ENCODE results near the gene HSPA14. TPM values are rescaled to one million over a fixed set of nuclear protein-coding genes. Genes with fewer than 3 reads are reported as not detected.

The HSPA14 gene
- total and polyA plus RNA-seq, 4 donors, result 11.1 to 13.6 (median 12.0) TPM

- no peaks in the 10 kb centered on the region for H3K4me1 ChIP-seq (ENCODE audit: control insufficient read depth in 5 of 5, insufficient read depth in 5 of 5, low read length in 5 of 5)
- no peak overlapping the region for H3K9ac ChIP-seq (ENCODE audit: insufficient read depth in 1 of 2, low read length in 2 of 2)
- 99 to 100% methylated on average over 2 of the region's 2 CpGs for WGBS, 2 donors
- no peak for TF ChIP-seq CTCF (IDR thresholded peaks at IDR 0.05; ENCODE audit: control extremely low read depth, extremely low read depth)
- DNase-seq, result no peak
- H3K9me3 ChIP-seq (ENCODE audit: control insufficient read depth in 4 of 4, insufficient read depth in 3 of 4, low read length in 3 of 4), result peaks cover 0 to 22% (median 3%) of the 10 kb centered on the region in 4 donors
- no peak overlapping the region for H3K27ac ChIP-seq (ENCODE audit: low read depth in 1 of 2, low read length in 1 of 2)
- no peaks in the 10 kb centered on the region for H3K27me3 ChIP-seq (ENCODE audit: control insufficient read depth in 3 of 3, insufficient read depth in 3 of 3, low read length in 2 of 3)
- ATAC-seq (ENCODE audit: insufficient read depth, low FRiP score), result no peak
- H3K36me3 ChIP-seq (ENCODE audit: control insufficient read depth in 4 of 4, insufficient read depth in 4 of 4, low read length in 4 of 4), result peaks cover 24 to 65% (median 39%) of the 10 kb centered on the region in 4 donors
- no peak overlapping the region for H3K4me3 ChIP-seq
These were observed 78.5 kb downstream of the HSPA14 start for GRCh38 chr10:14916600-14916999.

- ATAC-seq (ENCODE audit: insufficient read depth, low FRiP score) (no peak), DNase-seq (no peak)
- TF ChIP-seq CTCF (IDR thresholded peaks at IDR 0.05; ENCODE audit: control extremely low read depth, extremely low read depth), result no peak
- no peak overlapping the region for H3K4me3 ChIP-seq
- peaks cover 0 to 22% (median 3%) of the 10 kb centered on the region in 4 donors for H3K9me3 ChIP-seq (ENCODE audit: control insufficient read depth in 4 of 4, insufficient read depth in 3 of 4, low read length in 3 of 4)
- no peak overlapping the region for H3K27ac ChIP-seq (ENCODE audit: low read depth in 1 of 2, low read length in 1 of 2)
- no peaks in the 10 kb centered on the region for H3K27me3 ChIP-seq (ENCODE audit: control insufficient read depth in 3 of 3, insufficient read depth in 3 of 3, low read length in 2 of 3)
- 97 to 99% methylated on average over 3 of the region's 3 CpGs for WGBS, 2 donors
- H3K4me1 ChIP-seq (ENCODE audit: control insufficient read depth in 5 of 5, insufficient read depth in 5 of 5, low read length in 5 of 5), result no peaks in the 10 kb centered on the region
- no peak overlapping the region for H3K9ac ChIP-seq (ENCODE audit: insufficient read depth in 1 of 2, low read length in 2 of 2)
- peaks cover 29 to 66% (median 42%) of the 10 kb centered on the region in 4 donors for H3K36me3 ChIP-seq (ENCODE audit: control insufficient read depth in 4 of 4, insufficient read depth in 4 of 4, low read length in 4 of 4)
These were observed 79.7 kb downstream of the HSPA14 start for GRCh38 chr10:14917827-14918226.

GRCh38 chr10:14918964-14919363 lies 80.9 kb downstream of the HSPA14 start:
- no peak for TF ChIP-seq CTCF (IDR thresholded peaks at IDR 0.05; ENCODE audit: control extremely low read depth, extremely low read depth)
- H3K9me3 ChIP-seq (ENCODE audit: control insufficient read depth in 4 of 4, insufficient read depth in 3 of 4, low read length in 3 of 4), result peaks cover 0 to 22% (median 3%) of the 10 kb centered on the region in 4 donors
- H3K9ac ChIP-seq (ENCODE audit: insufficient read depth in 1 of 2, low read length in 2 of 2), result no peak overlapping the region
- WGBS, 2 donors, result 90 to 98% methylated on average over 3 of the region's 3 CpGs
- no peaks in the 10 kb centered on the region for H3K4me1 ChIP-seq (ENCODE audit: control insufficient read depth in 5 of 5, insufficient read depth in 5 of 5, low read length in 5 of 5)
- peaks cover 29 to 59% (median 46%) of the 10 kb centered on the region in 4 donors for H3K36me3 ChIP-seq (ENCODE audit: control insufficient read depth in 4 of 4, insufficient read depth in 4 of 4, low read length in 4 of 4)
- no peak overlapping the region for H3K27ac ChIP-seq (ENCODE audit: low read depth in 1 of 2, low read length in 1 of 2)
- no peak overlapping the region for H3K4me3 ChIP-seq
- no peak for ATAC-seq (ENCODE audit: insufficient read depth, low FRiP score)
- no peak for DNase-seq
- H3K27me3 ChIP-seq (ENCODE audit: control insufficient read depth in 3 of 3, insufficient read depth in 3 of 3, low read length in 2 of 3), result no peaks in the 10 kb centered on the region

Other genes with a start within 250 kb of the HSPA14 start
- gene FAM107B, start 63.4 kb upstream of the HSPA14 start, total RNA-seq, result 10 to 100 TPM; 80.7 to 85.4 TPM
- 10 to 100 TPM; 38.4 to 57.1 TPM for gene FAM107B, start 63.4 kb upstream of the HSPA14 start, polyA plus RNA-seq
- gene CDNF, start 269 bp upstream of the HSPA14 start, total RNA-seq, result 1 to 10 TPM; 2.1 to 3.1 TPM
- 1 to 10 TPM in 1 of 2 donors, under 1 TPM in 1; 0.60 to 1.7 TPM for gene CDNF, start 269 bp upstream of the HSPA14 start, polyA plus RNA-seq
- 10 to 100 TPM in 1 of 2 donors, 1 to 10 TPM in 1; 9.4 to 17.2 TPM for gene MSANTD7, start within 50 bp of the HSPA14 start, total RNA-seq
- 1 to 10 TPM; 2.2 to 4.8 TPM for gene MSANTD7, start within 50 bp of the HSPA14 start, polyA plus RNA-seq
- gene SUV39H2, start 40.6 kb downstream of the HSPA14 start, total RNA-seq, result 1 to 10 TPM; 6.9 to 7.7 TPM
- gene SUV39H2, start 40.6 kb downstream of the HSPA14 start, polyA plus RNA-seq, result 1 to 10 TPM; 2.6 to 3.8 TPM
- gene DCLRE1C, start 115.8 kb downstream of the HSPA14 start, total RNA-seq, result 10 to 100 TPM in 1 of 2 donors, 1 to 10 TPM in 1; 9.9 to 14.9 TPM
- gene DCLRE1C, start 115.8 kb downstream of the HSPA14 start, polyA plus RNA-seq, result 1 to 10 TPM; 3.0 to 5.5 TPM
- gene MEIG1, start 121.1 kb downstream of the HSPA14 start, total RNA-seq, result 1 to 10 TPM; 1.2 to 3.5 TPM
- 1 to 10 TPM; 1.0 to 1.5 TPM for gene MEIG1, start 121.1 kb downstream of the HSPA14 start, polyA plus RNA-seq
- gene OLAH, start 205.6 kb downstream of the HSPA14 start, total RNA-seq, result 1 to 10 TPM in 1 of 2 donors, not detected in 1; 4.6 TPM
- gene OLAH, start 205.6 kb downstream of the HSPA14 start, polyA plus RNA-seq, result 10 to 100 TPM in 1 of 2 donors, under 1 TPM in 1; 0.49 to 20.6 TPM

Data from lung (tissue), 12 donors.